Liver (tissue), 9 donors: ENCODE measurements around the gene FBXW2. TPM values are rescaled to one million over a fixed set of nuclear protein-coding genes. Genes with fewer than 3 reads are reported as not detected.
A peak's percentile ranks its signal among the peaks of the same experiment; 100 is the strongest.

Experiments used
- DNase-seq: peaks from one replicate; pipeline ENCODE4 v3.0.0-alpha.2; 2017; ENCODE audit warnings: low spot score
- H3K27ac ChIP-seq, 2 donors: one replicate each; pipeline ENCODE4 v1.7.0; 2013; ENCODE audit warnings: inconsistent platforms in 2 of 2, low read length in 2 of 2, control low read depth in 1 of 2, low read depth in 1 of 2, mild to moderate bottlenecking in 1 of 2
- H3K27me3 ChIP-seq, 4 donors: one replicate each; pipeline versions ENCODE4 v1.6.1 to v1.7.0; 2013; ENCODE audit warnings: low read length in 3 of 4, inconsistent platforms in 1 of 4, mild to moderate bottlenecking in 1 of 4, moderate library complexity in 1 of 4; ENCODE audit not compliant: control insufficient read depth in 4 of 4, insufficient read depth in 4 of 4
- H3K36me3 ChIP-seq, 4 donors: one replicate each; pipeline versions ENCODE4 v1.6.1 to v1.7.0; 2013; ENCODE audit warnings: low read length in 3 of 4, mild to moderate bottlenecking in 3 of 4, low read depth in 1 of 4, moderate library complexity in 1 of 4; ENCODE audit not compliant: control insufficient read depth in 4 of 4, insufficient read depth in 3 of 4
- H3K4me1 ChIP-seq, 4 donors: one replicate each; pipeline versions ENCODE4 v1.6.1 to v1.7.0; 2013; ENCODE audit warnings: low read length in 3 of 4, mild to moderate bottlenecking in 3 of 4, moderate library complexity in 1 of 4; ENCODE audit not compliant: control insufficient read depth in 4 of 4, insufficient read depth in 4 of 4
- H3K4me3 ChIP-seq, 3 donors: one replicate each; pipeline versions ENCODE4 v1.6.1 to v1.7.0; 2013; ENCODE audit warnings: low read length in 3 of 3, control low read depth in 1 of 3, low read depth in 1 of 3, mild to moderate bottlenecking in 1 of 3
- H3K9ac ChIP-seq, 2 donors: one replicate each; pipeline ENCODE4 v1.7.0; 2013; ENCODE audit warnings: low read length in 2 of 2, mild to moderate bottlenecking in 2 of 2, moderate library complexity in 2 of 2, control low read depth in 1 of 2, low read depth in 1 of 2
- H3K9me3 ChIP-seq, 4 donors: one replicate each; pipeline versions ENCODE4 v1.6.1 to v1.7.0; 2013; ENCODE audit warnings: low read length in 3 of 4; ENCODE audit not compliant: control insufficient read depth in 4 of 4
- EGR1 ChIP-seq, 2 donors: IDR thresholded peaks; 2 replicates each; pipeline ENCODE4 v1.6.1; 2016 to 2018; ENCODE audit warnings: antibody characterized with exemption in 2 of 2, low read depth in 2 of 2
- FOXA1 ChIP-seq: IDR thresholded peaks from 2 replicates; pipeline ENCODE4 v1.6.1; 2016; ENCODE audit warnings: antibody characterized with exemption
- GABPA ChIP-seq, 2 donors: IDR thresholded peaks in 1 of 2; conservative IDR thresholded peaks in 1 of 2; 2 replicates each; pipeline ENCODE4 v1.6.1; 2016; ENCODE audit warnings: antibody characterized with exemption in 2 of 2, mild to moderate bottlenecking in 1 of 2, moderate library complexity in 1 of 2
- HNF4A ChIP-seq, 2 donors: conservative IDR thresholded peaks; 2 replicates each; pipeline ENCODE4 v1.6.1; 2016; ENCODE audit warnings: antibody characterized with exemption in 2 of 2, mild to moderate bottlenecking in 2 of 2
- HNF4G ChIP-seq: IDR thresholded peaks from 2 replicates; pipeline ENCODE4 v1.6.1; 2016; ENCODE audit warnings: antibody characterized with exemption
- NR2F2 ChIP-seq: IDR thresholded peaks from 2 replicates; pipeline ENCODE4 v1.6.1; 2016; ENCODE audit warnings: antibody characterized with exemption
- RAD21 ChIP-seq, 2 donors: IDR thresholded peaks; 2 replicates each; pipeline ENCODE4 v1.6.1; 2016; ENCODE audit warnings: antibody characterized with exemption in 2 of 2, mild to moderate bottlenecking in 2 of 2
- REST ChIP-seq: IDR thresholded peaks from 2 replicates; pipeline ENCODE4 v1.6.1; 2016; ENCODE audit warnings: antibody characterized with exemption, mild to moderate bottlenecking
- RXRA ChIP-seq, 2 donors: IDR thresholded peaks; 2 replicates each; pipeline ENCODE4 v1.6.1; 2017 to 2018; ENCODE audit warnings: antibody characterized with exemption in 2 of 2, mild to moderate bottlenecking in 1 of 2
- SP1 ChIP-seq: IDR thresholded peaks from 2 replicates; pipeline ENCODE4 v1.6.1; 2018; ENCODE audit warnings: antibody characterized with exemption, mild to moderate bottlenecking
- TAF1 ChIP-seq: conservative IDR thresholded peaks from 2 replicates; pipeline ENCODE4 v1.6.1; 2016; ENCODE audit warnings: antibody characterized with exemption, mild to moderate bottlenecking
- YY1 ChIP-seq: IDR thresholded peaks from 2 replicates; pipeline ENCODE4 v1.6.1; 2016; ENCODE audit warnings: antibody characterized with exemption, mild to moderate bottlenecking
- WGBS: extraction: QIAGEN DNeasy Blood & Tissue Kit; methylation state at CpG from one replicate; pipeline ENCODE4 v1.1.7; 2013; 5-methylcytosine and 5-hydroxymethylcytosine counted together
- polyA plus RNA-seq, 2 donors: library from polyadenylated mRNA; stranded (reverse) in 1 of 2; unstranded in 1 of 2; fragments of 200-250 nt in 1 of 2; fragments of >200 nt in 1 of 2; fragmentation: Nextera tagmentation in 1 of 2; extraction: Ambion mirVana in 1 of 2; gene quantifications; one replicate each; pipeline versions ENCODE4 v1.2.1 to v1.2.3, GENCODE V29; 2013 to 2015
- total RNA-seq, 2 donors: library from RNA; depleted of rRNA; stranded (reverse); fragments of >200 nt; gene quantifications; one replicate each; pipeline ENCODE4 v1.2.3, GENCODE V29; 2014
- TF ChIP-seq, protein P1 (sequence below): IDR thresholded peaks from 2 replicates; pipeline ENCODE4 v1.6.1; 2016; ENCODE audit warnings: antibody characterized with exemption
- TF ChIP-seq, protein P2 (sequence below): fragments of 150-350 bp; IDR thresholded peaks from 2 replicates; pipeline ENCODE4 v1.5.1; 2017; ENCODE audit warnings: improper control_type of control experiment, low read depth, low read length; ENCODE audit not compliant: missing input control
- donor health status: healthy.
- donor health status: healthy.
- donor health status: healthy.
- donor health status: healthy.
- donor health status: healthy.

The FBXW2 gene
- total and polyA plus RNA-seq, 4 donors = 7.0 to 40.9 (median 22.5) TPM

- Histone ChIP-seq H3K9me3 (no peaks in the 10 kb centered on the region), H3K27ac (no peak overlapping the region), H3K9ac (no peak overlapping the region), H3K4me1 (peaks cover 8 to 36% (median 30%) of the 10 kb centered on the region in 4 donors), H3K4me3 (no peak overlapping the region), H3K27me3 (no peaks in the 10 kb centered on the region), H3K36me3 (peaks cover 0 to 17% (median 16%) of the 10 kb centered on the region in 4 donors)
- DNase-seq = no peak
- TF ChIP-seq, protein P1, sequence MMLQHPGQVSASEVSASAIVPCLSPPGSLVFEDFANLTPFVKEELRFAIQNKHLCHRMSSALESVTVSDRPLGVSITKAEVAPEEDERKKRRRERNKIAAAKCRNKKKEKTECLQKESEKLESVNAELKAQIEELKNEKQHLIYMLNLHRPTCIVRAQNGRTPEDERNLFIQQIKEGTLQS = no peak
- TF ChIP-seq SP1 = no peak
- TF ChIP-seq TAF1 = no peak
- no peak for TF ChIP-seq RXRA (IDR thresholded peaks at IDR 0.05)
- TF ChIP-seq HNF4A (conservative IDR thresholded peaks at IDR 0.05) = no peak
- TF ChIP-seq GABPA (IDR thresholded peaks at IDR 0.05 in 1 of 2, conservative IDR thresholded peaks at IDR 0.05 in 1 of 2) = no peak
- TF ChIP-seq REST = no peak
- no peak for TF ChIP-seq NR2F2
- no peak for TF ChIP-seq YY1
- no peak for TF ChIP-seq RAD21 (IDR thresholded peaks at IDR 0.05)
- TF ChIP-seq EGR1 (IDR thresholded peaks at IDR 0.05; ENCODE audit: low read depth in 2 of 2) = no peak
- TF ChIP-seq, protein P2, sequence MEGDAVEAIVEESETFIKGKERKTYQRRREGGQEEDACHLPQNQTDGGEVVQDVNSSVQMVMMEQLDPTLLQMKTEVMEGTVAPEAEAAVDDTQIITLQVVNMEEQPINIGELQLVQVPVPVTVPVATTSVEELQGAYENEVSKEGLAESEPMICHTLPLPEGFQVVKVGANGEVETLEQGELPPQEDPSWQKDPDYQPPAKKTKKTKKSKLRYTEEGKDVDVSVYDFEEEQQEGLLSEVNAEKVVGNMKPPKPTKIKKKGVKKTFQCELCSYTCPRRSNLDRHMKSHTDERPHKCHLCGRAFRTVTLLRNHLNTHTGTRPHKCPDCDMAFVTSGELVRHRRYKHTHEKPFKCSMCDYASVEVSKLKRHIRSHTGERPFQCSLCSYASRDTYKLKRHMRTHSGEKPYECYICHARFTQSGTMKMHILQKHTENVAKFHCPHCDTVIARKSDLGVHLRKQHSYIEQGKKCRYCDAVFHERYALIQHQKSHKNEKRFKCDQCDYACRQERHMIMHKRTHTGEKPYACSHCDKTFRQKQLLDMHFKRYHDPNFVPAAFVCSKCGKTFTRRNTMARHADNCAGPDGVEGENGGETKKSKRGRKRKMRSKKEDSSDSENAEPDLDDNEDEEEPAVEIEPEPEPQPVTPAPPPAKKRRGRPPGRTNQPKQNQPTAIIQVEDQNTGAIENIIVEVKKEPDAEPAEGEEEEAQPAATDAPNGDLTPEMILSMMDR = no peak
- no peak for TF ChIP-seq FOXA1
- TF ChIP-seq HNF4G = no peak
- 97% methylated on average over 5 of the region's 5 CpGs for WGBS
Observed at GRCh38 chr9:120775859-120776258, 17.4 kb downstream of the FBXW2 start.

DNA sequence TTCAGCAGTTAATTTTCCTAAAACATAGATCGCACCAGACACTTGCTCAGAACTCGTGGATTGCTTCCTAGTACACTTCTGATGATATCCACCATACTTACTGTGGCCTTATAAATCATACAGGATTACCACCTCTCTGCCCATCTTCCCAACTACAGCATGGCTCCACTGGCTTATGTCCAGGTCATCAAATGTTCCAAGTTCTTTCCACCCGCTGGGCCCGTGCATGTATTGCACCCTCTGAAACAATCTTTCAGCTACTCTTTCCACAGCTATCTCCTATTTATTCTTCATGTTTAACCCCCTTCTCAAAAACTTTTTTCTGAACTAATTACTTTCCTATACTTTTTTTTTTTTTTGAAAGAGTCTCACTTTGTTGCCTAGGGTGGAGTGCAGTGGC, 18.5 kb downstream of the FBXW2 start:
- no peak overlapping the region for H3K4me3 ChIP-seq
- TF ChIP-seq RAD21 (IDR thresholded peaks at IDR 0.05) (peak in 1 of 2 donors; percentile 4), YY1 (no peak)
- H3K9me3 ChIP-seq = no peaks in the 10 kb centered on the region
- no peak overlapping the region for H3K9ac ChIP-seq
- WGBS = 84% methylated on average over 4 of the region's 4 CpGs
- no peak overlapping the region for H3K27ac ChIP-seq
- H3K4me1 ChIP-seq = peaks cover under 1 to 24% (median 19%) of the 10 kb centered on the region in 4 donors
- H3K27me3 ChIP-seq = no peaks in the 10 kb centered on the region
- H3K36me3 ChIP-seq = peaks cover 0 to 27% (median 22%) of the 10 kb centered on the region in 4 donors
- no peak for DNase-seq
